HG02884 (cell line): ENCODE data around the gene NCCRP1.
"Not testable (repeated sequence)": the region's sequence is repeated elsewhere in the genome, so short reads cannot be mapped to it uniquely, and the experiment has no call there.

Experiments
- ATAC-seq: cut with Tn5 transposase; IDR thresholded peaks from one replicate; pipeline ENCODE4 v1.9.1; 2021; ENCODE audit warnings: mild to moderate bottlenecking, moderate library complexity; ENCODE audit not compliant: unreplicated experiment

NCCRP1 gene

GRCh38 chr19:39205449-39205764 lies 8.6 kb downstream of the NCCRP1 start:
- no peak for ATAC-seq

- no peak for ATAC-seq
Measured at GRCh38 chr19:39206122-39206521, 9.4 kb downstream of the NCCRP1 start.

- ATAC-seq, result no peak
Measured at GRCh38 chr19:39207293-39207836, 10.6 kb downstream of the NCCRP1 start.

- ATAC-seq, result no peak
Measured at GRCh38 chr19:39208175-39208795, 11.5 kb downstream of the NCCRP1 start.

GRCh38 chr19:39209196-39209595 lies 12.4 kb downstream of the NCCRP1 start:
- no peak for ATAC-seq

- ATAC-seq, result no peak
Measured at GRCh38 chr19:39211731-39212374, 15.1 kb downstream of the NCCRP1 start.

GRCh38 chr19:39212375-39212742 lies 15.6 kb downstream of the NCCRP1 start:
- ATAC-seq, result no peak

GRCh38 chr19:39215323-39215722 lies 18.6 kb downstream of the NCCRP1 start:
- ATAC-seq, result not testable (repeated sequence)

GRCh38 chr19:39217094-39217493 lies 20.3 kb downstream of the NCCRP1 start:
- no peak for ATAC-seq

- no peak for ATAC-seq
Measured at GRCh38 chr19:39218230-39219007, 21.7 kb downstream of the NCCRP1 start.

- ATAC-seq, result not testable (repeated sequence)
Measured at GRCh38 chr19:39219108-39219507, 22.3 kb downstream of the NCCRP1 start.

- ATAC-seq, result no peak
Measured at GRCh38 chr19:39223703-39224279, 27.0 kb downstream of the NCCRP1 start.

- ATAC-seq, result no peak
Measured at GRCh38 chr19:39224910-39225309, 28.1 kb downstream of the NCCRP1 start.

GRCh38 chr19:39230096-39230764 lies 33.5 kb downstream of the NCCRP1 start:
- ATAC-seq, result no peak

GRCh38 chr19:39232708-39233107 lies 35.9 kb downstream of the NCCRP1 start:
- no peak for ATAC-seq

GRCh38 chr19:39236527-39236926 lies 39.8 kb downstream of the NCCRP1 start:
- no peak for ATAC-seq

GRCh38 chr19:39237200-39238184 lies 40.7 kb downstream of the NCCRP1 start:
- ATAC-seq, result no peak

GRCh38 chr19:39238209-39238608 lies 41.4 kb downstream of the NCCRP1 start:
- ATAC-seq, result no peak

- no peak for ATAC-seq
Measured at GRCh38 chr19:39238944-39239343, 42.2 kb downstream of the NCCRP1 start.

- ATAC-seq, result no peak
Measured at GRCh38 chr19:39240421-39240820, 43.7 kb downstream of the NCCRP1 start.
